HTR-8/SVneo (cell line): ENCODE results near the gene UFSP1.

Experiments
- DNase-seq: peaks from one replicate; pipeline ENCODE4 v3.0.0; 2011; ENCODE audit warnings: low spot score, mixed read lengths; ENCODE audit not compliant: insufficient read length
- FAIRE-seq: peaks from 2 replicates; lab custom pipeline; 2011; peaks lifted over from hg19 to GRCh38; lab: Jason Lieb, UNC

Gene UFSP1

DNA sequence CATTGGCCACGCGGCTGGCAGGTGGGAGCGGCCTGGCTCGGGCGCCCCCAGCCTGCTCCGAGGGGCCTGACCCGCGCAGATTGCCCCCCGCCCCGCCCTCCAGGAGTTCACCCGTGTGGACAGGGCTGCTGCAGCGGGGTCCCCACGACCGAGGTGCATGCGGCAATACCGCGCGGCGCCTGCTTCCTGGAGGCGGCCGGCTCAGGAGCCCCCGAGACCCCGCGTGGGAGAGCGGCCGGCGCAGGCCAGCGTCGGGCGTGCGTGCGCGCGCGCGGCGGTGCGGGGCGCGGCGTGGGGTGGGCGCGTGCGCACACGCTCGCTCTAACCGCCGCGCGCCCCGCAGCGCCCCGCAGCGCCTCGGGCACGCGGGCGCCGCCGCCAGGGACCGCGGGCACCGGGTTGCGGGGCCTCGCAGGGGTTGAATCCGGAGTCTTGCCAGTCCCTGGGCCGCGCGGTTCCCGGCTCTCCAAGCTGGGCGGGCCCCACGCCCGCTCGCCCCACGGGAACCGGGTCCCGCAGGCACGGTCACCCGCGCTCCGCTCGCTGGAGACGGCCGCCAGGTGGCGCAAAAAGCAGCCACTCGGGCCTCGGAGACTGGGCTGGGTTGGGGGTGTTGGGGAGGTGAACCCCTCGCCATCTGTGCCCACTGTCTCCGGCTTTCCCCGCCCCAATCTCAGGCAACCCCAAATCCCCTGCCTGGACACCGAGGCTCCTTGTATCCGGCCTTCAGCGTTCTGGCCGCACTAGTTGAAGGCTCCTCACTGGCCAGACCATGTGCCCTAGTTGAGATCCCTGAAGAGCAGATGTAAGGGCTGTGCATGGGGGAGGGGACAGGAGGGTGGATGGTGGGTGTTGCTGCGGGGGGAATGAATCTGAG is 7.5 kb upstream of the UFSP1 start:
- DNase-seq (no peak), FAIRE-seq (no peak)

DNA sequence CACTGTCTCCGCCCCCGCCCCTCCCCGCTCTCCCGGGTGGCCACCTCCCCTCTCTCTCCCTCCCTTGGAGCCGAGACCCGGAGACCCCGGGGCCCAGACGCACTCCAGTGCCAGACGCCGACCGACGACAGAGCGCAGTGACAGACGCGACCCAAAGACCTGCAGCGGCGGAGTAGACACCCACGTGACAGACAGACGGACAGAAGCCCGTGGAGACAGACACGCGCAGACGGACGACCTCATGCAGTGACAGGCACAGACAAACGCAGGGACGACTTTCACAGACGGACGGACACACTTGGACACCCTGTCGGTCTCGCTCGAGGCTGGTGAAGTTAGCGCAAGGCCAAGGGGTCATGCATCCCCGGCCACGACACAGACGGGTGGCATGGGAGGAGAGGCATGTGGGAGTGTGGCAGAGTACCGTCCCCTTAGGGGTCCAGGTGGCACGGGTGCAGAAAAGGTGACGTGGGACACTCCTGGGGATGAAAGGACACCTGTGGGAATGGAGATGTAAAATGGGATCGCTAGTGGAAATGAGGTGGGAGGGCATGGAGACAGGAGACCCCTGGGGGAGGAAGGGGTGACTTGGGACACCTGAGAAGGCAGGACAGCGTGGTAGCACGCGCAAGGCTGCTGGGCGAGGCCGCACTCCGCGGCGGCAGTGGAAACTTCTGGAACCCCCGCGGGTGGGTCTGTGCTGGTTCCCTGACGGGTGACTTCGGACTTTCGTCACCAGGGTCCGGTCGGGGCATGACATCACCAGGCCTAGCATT is 6.6 kb upstream of the UFSP1 start:
- FAIRE-seq: peak; percentile 23
- no peak for DNase-seq

DNA sequence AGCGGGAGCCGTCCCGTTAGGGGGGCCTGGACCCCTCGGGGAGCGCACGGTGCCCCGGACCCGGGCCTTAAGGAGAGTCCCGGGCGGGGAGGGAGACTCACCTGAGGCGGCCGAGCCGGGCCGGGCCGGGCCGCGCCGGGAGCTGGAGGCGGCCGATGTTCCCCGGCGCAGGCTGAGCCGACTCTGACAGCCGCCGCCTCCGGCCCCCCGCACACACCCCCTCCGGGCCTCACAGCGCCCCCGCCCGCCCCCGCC is 6.1 kb upstream of the UFSP1 start, which contains the start of gene ACHE:
Gene ACHE, minus strand, starts transcription at position 188 of the 255 bp plus-strand sequence. CDS start 1,656 bp downstream, outside the sequence.
- DNase-seq (no peak), FAIRE-seq (no peak)

- DNase-seq (no peak), FAIRE-seq (no peak)
These were observed 5.6 kb upstream of the UFSP1 start for GRCh38 chr7:100894860-100895700.

DNA sequence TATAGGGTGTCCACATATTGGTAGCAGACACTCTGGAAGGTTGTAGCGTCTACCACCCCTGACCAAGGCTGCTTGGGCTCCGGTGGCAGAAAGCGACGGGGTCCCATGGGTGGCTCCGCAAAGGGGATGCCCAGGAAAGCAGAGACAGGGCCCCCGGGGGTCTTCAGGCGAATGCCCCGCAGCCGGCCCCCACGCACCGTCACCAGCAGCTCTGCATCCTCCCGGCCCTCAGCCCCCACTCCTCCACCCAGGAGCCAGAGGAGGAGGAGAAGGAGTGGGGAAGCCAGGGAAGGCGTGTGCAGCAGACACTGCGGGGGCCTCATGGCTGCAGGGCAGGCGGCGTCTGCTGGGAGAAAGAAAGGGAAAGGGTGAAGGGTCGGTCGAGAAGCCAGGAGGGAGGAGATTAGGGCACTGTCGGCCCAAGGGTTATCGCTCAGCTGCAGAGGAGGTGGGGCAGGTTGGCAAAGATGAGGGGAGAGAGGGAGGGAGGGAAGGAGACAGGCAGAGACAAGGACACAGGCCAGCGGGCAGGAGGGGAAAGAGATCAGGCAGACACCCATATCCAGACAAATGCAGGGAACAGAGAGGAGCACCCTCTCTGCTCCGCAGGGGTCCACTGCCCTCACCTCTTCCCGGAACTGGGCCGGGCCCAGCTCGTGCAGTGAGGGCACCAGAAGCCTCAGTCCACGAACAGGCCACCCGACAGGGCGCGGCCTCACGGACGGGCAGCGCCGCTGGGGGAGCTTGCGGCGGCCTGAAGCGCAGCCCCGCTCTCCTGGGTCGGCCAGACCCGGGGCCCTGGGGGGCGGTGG is 4.6 kb upstream of the UFSP1 start:
- no peak for FAIRE-seq
- DNase-seq: no peak

DNA sequence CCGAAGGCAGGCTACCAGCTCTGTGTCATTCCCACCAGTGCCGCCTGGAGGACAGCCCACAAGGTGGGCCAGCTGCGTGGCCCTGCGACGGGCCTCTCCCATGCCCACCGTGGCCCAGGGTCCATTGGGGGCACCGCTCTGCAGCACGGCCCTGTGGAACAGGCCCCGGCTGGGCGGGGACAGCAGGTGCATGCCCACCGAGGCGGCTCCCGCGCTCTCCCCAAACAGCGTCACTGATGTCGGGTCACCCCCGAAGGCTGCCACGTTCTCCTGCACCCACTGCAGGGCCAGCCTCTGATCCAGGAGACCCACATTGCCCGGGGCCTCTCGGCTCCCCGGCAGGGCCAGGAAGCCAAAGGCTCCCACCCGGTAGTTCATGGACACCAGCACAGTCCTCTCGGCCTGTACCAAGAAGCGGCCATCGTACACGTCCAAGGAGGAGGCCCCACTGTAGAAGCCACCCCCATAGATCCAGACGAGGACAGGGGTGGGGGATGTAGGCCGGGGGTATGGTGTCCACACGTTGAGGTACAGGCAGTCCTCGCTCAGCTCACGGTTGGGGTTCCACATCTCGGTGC is 3.9 kb upstream of the UFSP1 start:
- DNase-seq: no peak
- FAIRE-seq: no peak

DNA sequence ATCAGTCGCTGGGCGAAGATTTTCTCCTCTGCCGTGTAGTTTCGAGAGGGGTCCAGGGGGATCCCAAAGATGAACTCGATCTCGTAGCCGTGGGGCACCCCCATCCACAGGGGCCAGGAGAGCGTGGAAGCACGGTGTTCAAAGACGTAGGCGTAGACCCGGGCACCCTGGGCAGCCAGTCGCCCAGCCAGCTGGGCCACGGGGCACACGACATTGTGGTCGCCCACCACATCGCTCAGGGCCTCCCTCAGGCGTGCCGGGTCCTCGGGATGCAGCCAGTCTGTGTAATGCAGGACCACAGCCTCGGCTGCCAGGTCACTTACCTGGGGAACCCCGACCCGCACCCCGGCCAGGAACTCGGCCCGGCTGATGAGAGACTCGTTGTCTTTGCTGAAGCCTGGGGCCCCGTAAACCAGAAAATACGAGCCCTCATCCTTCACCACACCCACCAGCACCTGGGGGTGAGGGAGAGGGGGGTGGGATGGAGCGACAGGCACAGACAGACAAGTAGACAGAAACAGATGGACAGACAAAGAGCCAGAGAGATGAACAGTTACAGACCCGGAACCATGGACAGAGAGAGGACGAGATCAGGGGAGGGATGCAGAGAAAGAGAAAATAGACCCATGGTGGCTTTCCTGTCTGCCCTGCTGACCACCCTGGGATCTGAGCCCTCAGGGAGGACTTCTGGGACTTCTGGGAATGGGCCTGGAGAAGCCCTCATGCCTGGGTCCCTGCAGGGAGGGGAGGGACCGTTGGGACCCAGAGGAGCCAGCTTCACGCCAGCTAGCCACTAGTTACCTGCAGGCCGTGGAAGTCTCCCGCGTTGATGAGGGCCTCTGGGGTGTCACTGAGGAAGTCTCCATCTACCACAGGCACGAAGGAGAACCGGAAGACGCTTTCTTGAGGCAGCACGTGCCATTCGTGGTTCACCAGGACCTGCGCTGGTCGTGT is 3.1 kb upstream of the UFSP1 start:
- no peak for FAIRE-seq
- no peak for DNase-seq

DNA sequence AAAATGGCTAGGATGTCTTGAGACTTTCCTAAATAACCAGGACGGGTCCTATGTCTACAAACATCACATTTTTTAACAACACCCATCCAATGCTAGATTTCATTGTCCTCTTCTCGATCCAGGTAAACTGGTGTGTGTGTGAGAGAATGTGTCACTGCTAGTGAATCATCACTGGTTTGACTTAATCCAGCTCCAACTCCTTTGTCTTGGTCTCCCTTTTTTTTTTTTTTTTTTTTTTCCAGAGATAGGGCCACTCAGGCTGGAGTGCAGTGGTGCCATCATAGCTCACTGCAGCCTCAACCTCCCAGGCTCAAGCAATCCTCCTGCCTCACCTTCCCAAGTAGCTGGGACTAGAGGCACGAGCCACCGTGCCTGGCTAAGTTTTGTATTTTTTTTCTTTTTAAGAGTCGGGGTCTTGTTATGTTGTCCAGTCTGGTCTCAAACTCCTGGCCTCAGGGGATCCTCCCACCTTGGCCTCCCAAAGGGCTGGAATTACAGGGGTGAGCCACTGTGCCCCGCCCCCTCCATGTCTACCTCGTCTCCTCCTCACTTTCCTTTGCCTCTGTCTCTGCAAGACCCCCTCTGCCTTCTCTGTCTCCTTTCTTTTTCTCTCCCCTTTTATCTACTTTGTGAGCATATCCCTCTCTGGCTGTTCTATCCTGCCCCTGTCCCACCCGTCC is 2.2 kb upstream of the UFSP1 start:
- FAIRE-seq: no peak

GRCh38 chr7:100890653-100891567 is 1.4 kb upstream of the UFSP1 start:
- no peak for FAIRE-seq
- no peak for DNase-seq

More for the DNA sequence above, 2.2 kb upstream of the UFSP1 start:
- DNase-seq: no peak

GRCh38 chr7:100888291-100888987 is 1.1 kb downstream of the UFSP1 start:
- DNase-seq (no peak), FAIRE-seq (peak; percentile 9)

DNA sequence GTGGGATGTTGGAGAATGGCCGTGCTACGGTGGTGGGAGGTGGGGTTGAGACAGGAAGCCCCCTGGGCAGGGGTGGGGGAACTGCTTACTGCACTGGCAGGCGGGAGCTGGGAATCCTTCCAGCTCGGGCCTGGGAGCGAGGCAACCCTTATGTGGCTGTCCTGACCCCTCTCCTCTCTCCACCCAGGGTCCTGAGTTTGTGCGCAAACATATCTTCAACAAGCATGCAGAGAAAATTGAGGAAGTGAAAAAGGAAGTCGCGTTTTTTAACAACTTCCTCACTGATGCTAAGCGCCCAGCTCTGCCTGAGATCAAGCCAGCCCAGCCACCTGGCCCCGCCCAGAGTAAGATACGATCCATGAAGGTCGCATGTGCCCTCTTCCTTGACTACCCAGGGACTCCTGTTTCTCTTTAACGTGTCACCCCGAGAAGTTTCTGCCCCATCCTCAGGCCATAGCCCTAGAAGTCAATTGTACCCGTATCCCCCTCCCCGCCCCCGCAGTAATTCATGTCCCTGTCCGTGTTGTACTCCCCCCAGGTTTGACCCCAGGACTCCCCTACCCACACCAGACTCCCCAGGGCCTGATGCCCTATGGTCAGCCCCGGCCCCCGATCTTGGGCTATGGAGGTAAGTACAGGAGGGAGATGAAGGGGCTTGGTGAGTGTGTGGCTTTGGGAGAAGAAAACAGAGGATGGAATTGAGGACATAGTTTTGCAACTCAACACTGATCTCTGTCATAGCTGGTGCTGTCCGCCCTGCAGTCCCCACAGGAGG is 1.8 kb downstream of the UFSP1 start:
- FAIRE-seq: no peak
- DNase-seq: no peak

- DNase-seq (no peak), FAIRE-seq (no peak)
These were observed 2.5 kb downstream of the UFSP1 start for GRCh38 chr7:100886936-100887515.

DNA sequence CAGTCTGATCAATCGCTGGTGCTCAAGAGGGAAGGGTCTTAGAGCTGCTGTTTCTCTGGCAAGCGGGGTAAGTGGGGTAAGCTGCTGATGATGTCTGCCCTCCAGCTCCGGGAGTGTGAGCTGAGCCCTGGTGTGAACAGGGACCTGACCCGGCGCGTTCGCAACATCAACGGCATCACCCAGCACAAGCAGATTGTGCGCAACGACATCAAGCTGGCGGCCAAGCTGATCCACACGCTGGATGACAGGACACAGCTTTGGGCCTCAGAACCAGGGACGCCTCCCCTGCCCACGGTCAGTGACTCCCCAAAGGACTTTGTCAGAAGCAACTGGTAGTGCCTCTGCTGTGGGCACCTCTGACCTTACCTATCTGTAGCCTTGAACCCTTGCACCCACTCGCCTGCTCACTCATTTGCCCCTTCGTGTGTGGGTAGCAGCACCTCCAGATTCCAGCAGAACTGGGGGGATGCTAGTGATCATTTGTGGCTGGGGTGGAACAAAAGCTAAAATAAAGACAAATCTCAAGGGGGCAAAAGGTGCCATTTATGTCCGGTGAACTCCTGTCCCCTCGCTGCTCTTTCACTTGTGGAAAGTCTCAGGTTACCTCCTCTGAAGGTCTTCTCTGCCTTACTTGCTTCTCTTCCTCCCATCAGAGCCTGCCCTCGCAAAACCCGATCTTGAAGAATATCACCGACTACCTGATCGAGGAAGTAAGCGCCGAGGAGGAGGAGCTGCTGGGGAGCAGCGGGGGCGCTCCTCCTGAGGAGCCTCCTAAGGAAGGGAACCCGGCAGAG is 3.2 kb downstream of the UFSP1 start:
- DNase-seq: no peak
- FAIRE-seq: no peak

DNA sequence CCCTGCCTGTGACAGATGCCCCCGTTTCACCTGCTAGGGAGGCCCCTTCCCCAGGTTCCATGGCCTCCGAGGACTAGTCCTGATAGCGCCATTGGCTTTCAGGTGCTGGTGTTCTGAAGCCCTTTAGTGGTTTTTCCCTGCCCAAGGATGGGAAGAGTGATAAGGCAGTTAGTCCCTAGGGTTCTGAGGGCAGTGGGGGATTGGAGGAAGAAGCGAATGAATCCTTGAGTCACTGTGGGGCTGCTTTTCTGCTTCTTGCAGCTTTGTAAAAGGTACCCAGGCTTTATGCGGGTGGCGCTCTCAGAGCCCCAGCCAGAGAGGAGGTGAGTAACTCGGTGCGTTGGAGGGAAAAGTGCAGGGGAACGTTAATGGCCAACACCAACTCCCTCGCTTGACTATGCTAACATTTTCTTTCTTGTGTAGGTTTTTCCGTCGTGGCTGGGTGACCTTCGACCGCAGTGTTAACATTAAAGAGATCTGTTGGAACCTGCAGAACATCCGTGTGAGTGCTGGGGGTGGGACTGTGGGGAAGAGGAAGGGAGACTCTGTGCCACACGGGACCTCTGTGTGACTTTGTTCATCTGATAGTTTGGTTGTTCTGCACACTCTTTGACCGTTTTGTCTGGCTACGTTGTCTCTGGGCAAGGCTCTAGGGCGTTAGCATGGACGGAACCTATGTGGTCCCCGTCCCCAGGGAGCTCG is 3.9 kb downstream of the UFSP1 start:
- FAIRE-seq (no peak), DNase-seq (no peak)
